ENCODE measurements around the gene AIFM2. TPM values are rescaled to one million over a fixed set of nuclear protein-coding genes. Genes with fewer than 3 reads are reported as not detected.

Gene AIFM2
- total and polyA plus RNA-seq, 2 of the 13 experiments (the other 11 are each of a cell fraction or from before 2014, with no cell fraction given), result 20.3 to 29.5 TPM

DNA sequence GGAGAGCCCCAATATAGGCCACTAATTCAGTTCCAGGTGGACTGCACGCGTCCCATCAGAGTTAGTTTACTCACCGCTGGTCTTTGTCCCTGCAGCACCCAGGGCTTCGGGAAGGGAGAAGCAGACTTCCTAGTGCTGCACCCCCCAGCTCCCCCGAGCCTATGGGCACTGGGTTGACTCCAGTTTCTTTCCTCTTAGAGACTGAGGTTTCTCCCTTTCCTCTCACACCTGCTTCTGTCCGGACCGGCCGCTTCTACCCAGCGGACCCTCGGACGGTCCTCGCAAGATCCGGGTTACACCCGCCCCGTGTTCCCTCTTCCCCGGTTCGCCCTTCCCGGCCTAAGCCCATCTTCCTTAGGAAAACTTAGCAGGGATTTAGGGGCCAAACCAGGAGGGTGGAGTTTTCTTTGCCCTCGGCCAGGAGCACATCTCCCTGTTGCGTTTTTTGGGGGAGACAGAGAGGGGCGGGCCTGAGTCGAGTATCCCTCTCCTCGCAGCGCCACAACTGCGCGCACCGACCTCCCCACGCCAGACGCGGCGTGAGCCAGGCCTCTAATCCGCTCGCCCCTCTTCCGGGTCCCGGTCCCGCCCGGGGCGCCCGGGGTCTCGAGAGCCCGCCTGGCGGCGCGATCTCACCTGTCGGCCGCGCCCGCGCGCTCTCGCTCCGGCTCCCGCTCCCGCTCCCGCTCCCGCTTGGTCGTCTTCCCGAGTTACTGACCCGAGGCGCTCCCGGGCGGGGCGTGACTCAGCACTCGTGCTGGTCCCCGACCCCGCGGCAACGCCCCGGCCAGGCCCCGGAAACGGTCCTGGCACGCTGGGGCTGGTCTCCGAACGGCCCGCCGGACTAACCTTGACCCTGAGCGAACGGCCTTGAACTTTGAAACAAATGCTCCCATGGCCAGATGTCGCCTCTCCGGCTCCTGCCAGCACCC is at the start of gene AIFM2 (continued):
- TF ChIP-seq ZNF550 (CRISPR knock-in tag; IDR thresholded peaks at IDR 0.05; ENCODE audit: borderline replicate concordance), result no peak
- no peak for TF ChIP-seq NFAT5 (CRISPR knock-in tag; IDR thresholded peaks at IDR 0.05)
- 0 out of 2 replicates have a peak, but pooled peaks have one; percentile 26 for TF ChIP-seq JUND (CRISPR knock-in tag; IDR thresholded peaks at IDR 0.05)
- TF ChIP-seq ZNF256 (CRISPR knock-in tag; conservative IDR thresholded peaks at IDR 0.05), result no peak
- peak; percentile 97 for TF ChIP-seq BCL6 (CRISPR knock-in tag; IDR thresholded peaks at IDR 0.05)
- no peak for TF ChIP-seq LCORL (IDR thresholded peaks at IDR 0.05)
- TF ChIP-seq LCORL (CRISPR knock-in tag; IDR thresholded peaks at IDR 0.05), result peak; percentile 96
- TF ChIP-seq RCOR2 (CRISPR knock-in tag; IDR thresholded peaks at IDR 0.05), result peak; percentile 70; the same call in 1 of the 2 replicates
- TF ChIP-seq XBP1 (CRISPR knock-in tag; IDR thresholded peaks at IDR 0.05), result no peak
- TF ChIP-seq, protein P1, sequence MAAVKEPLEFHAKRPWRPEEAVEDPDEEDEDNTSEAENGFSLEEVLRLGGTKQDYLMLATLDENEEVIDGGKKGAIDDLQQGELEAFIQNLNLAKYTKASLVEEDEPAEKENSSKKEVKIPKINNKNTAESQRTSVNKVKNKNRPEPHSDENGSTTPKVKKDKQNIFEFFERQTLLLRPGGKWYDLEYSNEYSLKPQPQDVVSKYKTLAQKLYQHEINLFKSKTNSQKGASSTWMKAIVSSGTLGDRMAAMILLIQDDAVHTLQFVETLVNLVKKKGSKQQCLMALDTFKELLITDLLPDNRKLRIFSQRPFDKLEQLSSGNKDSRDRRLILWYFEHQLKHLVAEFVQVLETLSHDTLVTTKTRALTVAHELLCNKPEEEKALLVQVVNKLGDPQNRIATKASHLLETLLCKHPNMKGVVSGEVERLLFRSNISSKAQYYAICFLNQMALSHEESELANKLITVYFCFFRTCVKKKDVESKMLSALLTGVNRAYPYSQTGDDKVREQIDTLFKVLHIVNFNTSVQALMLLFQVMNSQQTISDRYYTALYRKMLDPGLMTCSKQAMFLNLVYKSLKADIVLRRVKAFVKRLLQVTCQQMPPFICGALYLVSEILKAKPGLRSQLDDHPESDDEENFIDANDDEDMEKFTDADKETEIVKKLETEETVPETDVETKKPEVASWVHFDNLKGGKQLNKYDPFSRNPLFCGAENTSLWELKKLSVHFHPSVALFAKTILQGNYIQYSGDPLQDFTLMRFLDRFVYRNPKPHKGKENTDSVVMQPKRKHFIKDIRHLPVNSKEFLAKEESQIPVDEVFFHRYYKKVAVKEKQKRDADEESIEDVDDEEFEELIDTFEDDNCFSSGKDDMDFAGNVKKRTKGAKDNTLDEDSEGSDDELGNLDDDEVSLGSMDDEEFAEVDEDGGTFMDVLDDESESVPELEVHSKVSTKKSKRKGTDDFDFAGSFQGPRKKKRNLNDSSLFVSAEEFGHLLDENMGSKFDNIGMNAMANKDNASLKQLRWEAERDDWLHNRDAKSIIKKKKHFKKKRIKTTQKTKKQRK (IDR thresholded peaks at IDR 0.05; ENCODE audit: low read length), result no peak
- peak; percentile 97 for TF ChIP-seq MAFG (CRISPR knock-in tag; IDR thresholded peaks at IDR 0.05)
- no peak for TF ChIP-seq ZC3H4 (CRISPR knock-in tag; IDR thresholded peaks at IDR 0.05; ENCODE audit: borderline replicate concordance)
- no peak; the same call in 1 of the 2 replicates for TF ChIP-seq ZNF121 (CRISPR knock-in tag; IDR thresholded peaks at IDR 0.05)
- TF ChIP-seq EED (CRISPR knock-in tag; IDR thresholded peaks at IDR 0.05), result no peak
- TF ChIP-seq GMEB2 (CRISPR knock-in tag; IDR thresholded peaks at IDR 0.05; ENCODE audit: low read depth), result no peak
- no peak for TF ChIP-seq TP53 (CRISPR knock-in tag; conservative IDR thresholded peaks at IDR 0.05)
- peak; percentile 52; the same call in 1 of the 2 replicates for TF ChIP-seq MTF2 (CRISPR knock-in tag; IDR thresholded peaks at IDR 0.05; ENCODE audit: borderline replicate concordance)
- TF ChIP-seq KAT7 (CRISPR knock-in tag; IDR thresholded peaks at IDR 0.05; ENCODE audit: borderline replicate concordance), result peak; percentile 60; the same call in 1 of the 2 replicates
- TF ChIP-seq FOXK2 (IDR thresholded peaks at IDR 0.05), result no peak
- TF ChIP-seq, protein P2, sequence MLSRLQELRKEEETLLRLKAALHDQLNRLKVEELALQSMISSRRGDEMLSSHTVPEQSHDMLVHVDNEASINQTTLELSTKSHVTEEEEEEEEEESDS (CRISPR knock-in tag; IDR thresholded peaks at IDR 0.05; ENCODE audit: borderline replicate concordance), result no peak

Data from HepG2 (cell line).